Muscle layer of colon (tissue), 2 donors: ENCODE results near the gene MAGEC3.
"Not testable (repeated sequence)": the region's sequence is repeated elsewhere in the genome, so short reads cannot be mapped to it uniquely, and the experiment has no call there.

Source experiments
- H3K27ac ChIP-seq: one replicate; pipeline ENCODE4 v1.7.0; 2013; ENCODE audit warnings: low read depth, mild to moderate bottlenecking, low read length, moderate library complexity
- H3K27me3 ChIP-seq, 2 donors: one replicate each; pipeline ENCODE4 v1.7.0; 2013; ENCODE audit warnings: low read length in 2 of 2, mild to moderate bottlenecking in 2 of 2; ENCODE audit not compliant: insufficient read depth in 2 of 2, control insufficient read depth in 1 of 2
- H3K36me3 ChIP-seq: one replicate; pipeline ENCODE4 v1.7.0; 2013; ENCODE audit warnings: mild to moderate bottlenecking, low read length; ENCODE audit not compliant: insufficient read depth
- H3K4me1 ChIP-seq: one replicate; pipeline ENCODE4 v1.7.0; 2013; ENCODE audit warnings: mild to moderate bottlenecking, low read length; ENCODE audit not compliant: insufficient read depth
- H3K4me3 ChIP-seq, 2 donors: one replicate each; pipeline ENCODE4 v1.7.0; 2013; ENCODE audit warnings: low read length in 2 of 2, low read depth in 1 of 2, mild to moderate bottlenecking in 1 of 2, moderate library complexity in 1 of 2
- H3K9ac ChIP-seq: one replicate; pipeline ENCODE4 v1.7.0; 2013; ENCODE audit warnings: low read length
- H3K9me3 ChIP-seq: one replicate; pipeline ENCODE4 v1.7.0; 2013; ENCODE audit warnings: mild to moderate bottlenecking, low read length
- donor health status: abdominal sarcoma.
- donor health status: Adenocarcinoma of cecum.

MAGEC3 gene

GRCh38 chrX:141838016-141838415 is at the start of gene MAGEC3:
TSS of gene MAGEC3 (plus strand) at chrX:141838316. CDS start at chrX:141838316, 0 bp downstream.
- Histone ChIP-seq H3K27ac (no peak within 1 kb of the TSS), H3K4me1 (no peaks in the 10 kb centered on the region), H3K36me3 (no peaks in the 10 kb centered on the region), H3K9ac (no peak within 1 kb of the TSS), H3K27me3 (no peaks in the 10 kb centered on the region), H3K4me3 (no peak within 1 kb of the TSS), H3K9me3 (no peaks in the 10 kb centered on the region)

- Histone ChIP-seq H3K4me1 (no peaks in the 10 kb centered on the region), H3K27me3 (no peaks in the 10 kb centered on the region), H3K9ac (no peak overlapping the region), H3K27ac (no peak overlapping the region), H3K36me3 (no peaks in the 10 kb centered on the region), H3K4me3 (no peak overlapping the region), H3K9me3 (no peaks in the 10 kb centered on the region)
Observed at GRCh38 chrX:141791856-141792255, 46.3 kb upstream of the MAGEC3 start.

GRCh38 chrX:141811438-141811837 is 26.7 kb upstream of the MAGEC3 start:
- no peaks in the 10 kb centered on the region for H3K4me1 ChIP-seq
- H3K9ac ChIP-seq = no peak overlapping the region
- no peaks in the 10 kb centered on the region for H3K36me3 ChIP-seq
- no peaks in the 10 kb centered on the region for H3K27me3 ChIP-seq
- no peaks in the 10 kb centered on the region for H3K9me3 ChIP-seq
- H3K4me3 ChIP-seq = no peak overlapping the region
- H3K27ac ChIP-seq = no peak overlapping the region

GRCh38 chrX:141814213-141814857 is 23.8 kb upstream of the MAGEC3 start:
- no peaks in the 10 kb centered on the region for H3K36me3 ChIP-seq
- no peak overlapping the region for H3K9ac ChIP-seq
- no peaks in the 10 kb centered on the region for H3K4me1 ChIP-seq
- no peaks in the 10 kb centered on the region for H3K9me3 ChIP-seq
- no peak overlapping the region for H3K27ac ChIP-seq
- no peaks in the 10 kb centered on the region for H3K27me3 ChIP-seq
- H3K4me3 ChIP-seq = no peak overlapping the region

GRCh38 chrX:141815904-141816303 is 22.2 kb upstream of the MAGEC3 start:
- no peak overlapping the region for H3K27ac ChIP-seq
- no peak overlapping the region for H3K9ac ChIP-seq
- H3K27me3 ChIP-seq = no peaks in the 10 kb centered on the region
- no peak overlapping the region for H3K4me3 ChIP-seq
- no peaks in the 10 kb centered on the region for H3K9me3 ChIP-seq
- H3K4me1 ChIP-seq = no peaks in the 10 kb centered on the region
- no peaks in the 10 kb centered on the region for H3K36me3 ChIP-seq

- no peak overlapping the region for H3K9ac ChIP-seq
- H3K27me3 ChIP-seq = no peaks in the 10 kb centered on the region
- H3K27ac ChIP-seq = no peak overlapping the region
- no peak overlapping the region for H3K4me3 ChIP-seq
- H3K4me1 ChIP-seq = no peaks in the 10 kb centered on the region
- no peaks in the 10 kb centered on the region for H3K36me3 ChIP-seq
- H3K9me3 ChIP-seq = no peaks in the 10 kb centered on the region
Observed at GRCh38 chrX:141832247-141832646, 5.9 kb upstream of the MAGEC3 start.

- Histone ChIP-seq H3K27ac (no peak overlapping the region), H3K9ac (no peak overlapping the region), H3K4me3 (no peak overlapping the region), H3K4me1 (no peaks in the 10 kb centered on the region), H3K27me3 (no peaks in the 10 kb centered on the region), H3K36me3 (no peaks in the 10 kb centered on the region), H3K9me3 (no peaks in the 10 kb centered on the region)
Observed at GRCh38 chrX:141839856-141840255, 1.7 kb downstream of the MAGEC3 start.

GRCh38 chrX:141857479-141857878 is 19.4 kb downstream of the MAGEC3 start:
- Histone ChIP-seq H3K9me3 (no peaks in the 10 kb centered on the region), H3K27me3 (no peaks in the 10 kb centered on the region), H3K4me1 (no peaks in the 10 kb centered on the region), H3K36me3 (no peaks in the 10 kb centered on the region), H3K27ac (no peak overlapping the region), H3K9ac (no peak overlapping the region), H3K4me3 (no peak overlapping the region)

GRCh38 chrX:141879616-141880015 is 41.5 kb downstream of the MAGEC3 start:
- Histone ChIP-seq H3K9ac (no peak overlapping the region), H3K27me3 (peaks cover 0 to 5% of the 10 kb centered on the region in 2 donors), H3K27ac (no peak overlapping the region), H3K4me3 (no peak overlapping the region), H3K9me3 (no peaks in the 10 kb centered on the region), H3K36me3 (no peaks in the 10 kb centered on the region), H3K4me1 (no peaks in the 10 kb centered on the region)

- H3K36me3 ChIP-seq, H3K27ac ChIP-seq, H3K9ac ChIP-seq, H3K27me3 ChIP-seq, H3K4me3 ChIP-seq, H3K9me3 ChIP-seq, H3K4me1 ChIP-seq: not testable (repeated sequence)
Observed at GRCh38 chrX:141888811-141889210, 50.7 kb downstream of the MAGEC3 start.

- Histone ChIP-seq H3K9ac (no peak overlapping the region), H3K9me3 (no peaks in the 10 kb centered on the region), H3K4me1 (no peaks in the 10 kb centered on the region)
Observed at GRCh38 chrX:141894733-141895132, 56.6 kb downstream of the MAGEC3 start.

GRCh38 chrX:141897690-141898089 is 59.6 kb downstream of the MAGEC3 start:
- H3K9me3 ChIP-seq = no peaks in the 10 kb centered on the region
- no peak overlapping the region for H3K27ac ChIP-seq
- no peak overlapping the region for H3K9ac ChIP-seq
- no peak overlapping the region for H3K4me3 ChIP-seq
- no peaks in the 10 kb centered on the region for H3K36me3 ChIP-seq
- H3K4me1 ChIP-seq = no peaks in the 10 kb centered on the region
- no peaks in the 10 kb centered on the region for H3K27me3 ChIP-seq

More at GRCh38 chrX:141894733-141895132, 56.6 kb downstream of the MAGEC3 start:
- Histone ChIP-seq H3K27ac (no peak overlapping the region), H3K4me3 (no peak overlapping the region), H3K36me3 (no peaks in the 10 kb centered on the region), H3K27me3 (no peaks in the 10 kb centered on the region)
